AG10803 (cell line): ENCODE measurements around the gene COL16A1.

Source experiments
- DNase-seq: peaks from one replicate; pipeline ENCODE4 v3.0.0; 2010; ENCODE audit warnings: low read depth
- H3K4me3 ChIP-seq: 2 replicates; pipeline ENCODE4 v1.5.1; 2011; ENCODE audit warnings: mild to moderate bottlenecking, low read length, control low read depth
- CTCF ChIP-seq: conservative IDR thresholded peaks from 2 replicates; pipeline ENCODE4 v1.5.1; 2011; ENCODE audit warnings: mild to moderate bottlenecking, low read length, control low read depth, inconsistent platforms

COL16A1 gene

DNA sequence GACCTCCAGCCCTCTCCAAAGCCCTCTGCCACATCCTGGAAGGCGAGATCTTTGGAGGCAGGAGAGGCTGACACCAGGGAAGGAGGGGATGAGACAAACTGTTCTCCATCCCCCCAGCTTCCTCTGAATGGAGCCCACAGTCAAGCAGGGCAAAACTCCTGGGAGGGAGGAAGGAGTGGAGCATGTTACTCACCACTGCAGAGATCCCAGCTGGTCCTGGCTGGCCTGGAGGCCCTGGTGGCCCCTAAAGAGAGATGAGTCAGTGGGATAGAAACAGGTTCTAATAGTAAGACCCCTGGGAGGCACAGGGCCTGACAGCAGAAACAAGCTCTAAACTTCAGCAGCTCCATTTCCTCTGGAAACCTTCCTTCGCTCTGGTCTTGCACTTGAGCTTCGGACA is 45.1 kb downstream of the COL16A1 start:
- no peak overlapping the region for H3K4me3 ChIP-seq
- no peak for DNase-seq
- no peak for TF ChIP-seq CTCF

DNA sequence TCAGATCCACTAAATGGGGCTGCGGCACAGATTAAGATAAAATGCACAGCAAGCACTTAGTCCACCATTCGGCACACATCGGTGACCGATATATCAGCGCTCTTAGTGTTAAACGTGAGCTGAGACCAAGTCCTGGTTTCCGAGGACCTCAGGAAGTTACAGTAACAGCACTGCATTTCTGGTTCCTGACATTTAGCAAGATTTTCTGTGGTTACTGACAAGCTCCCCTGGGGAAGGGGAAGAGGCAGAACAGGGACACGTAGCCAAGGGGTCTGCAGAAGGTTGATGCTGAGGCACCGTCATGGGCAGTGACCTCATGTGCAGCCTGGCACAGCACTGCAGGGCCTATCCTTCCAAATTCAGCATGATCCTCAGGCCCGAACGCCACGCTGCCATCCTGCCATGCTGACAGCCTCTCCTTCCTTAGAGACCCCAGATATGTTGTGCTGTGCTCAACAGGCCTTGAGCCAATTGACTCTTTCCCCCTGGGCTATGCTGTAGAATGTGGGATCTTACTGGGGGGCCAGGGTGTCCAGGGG is 45.8 kb downstream of the COL16A1 start:
- no peak for DNase-seq
- H3K4me3 ChIP-seq, result no peak overlapping the region
- TF ChIP-seq CTCF, result no peak

DNA sequence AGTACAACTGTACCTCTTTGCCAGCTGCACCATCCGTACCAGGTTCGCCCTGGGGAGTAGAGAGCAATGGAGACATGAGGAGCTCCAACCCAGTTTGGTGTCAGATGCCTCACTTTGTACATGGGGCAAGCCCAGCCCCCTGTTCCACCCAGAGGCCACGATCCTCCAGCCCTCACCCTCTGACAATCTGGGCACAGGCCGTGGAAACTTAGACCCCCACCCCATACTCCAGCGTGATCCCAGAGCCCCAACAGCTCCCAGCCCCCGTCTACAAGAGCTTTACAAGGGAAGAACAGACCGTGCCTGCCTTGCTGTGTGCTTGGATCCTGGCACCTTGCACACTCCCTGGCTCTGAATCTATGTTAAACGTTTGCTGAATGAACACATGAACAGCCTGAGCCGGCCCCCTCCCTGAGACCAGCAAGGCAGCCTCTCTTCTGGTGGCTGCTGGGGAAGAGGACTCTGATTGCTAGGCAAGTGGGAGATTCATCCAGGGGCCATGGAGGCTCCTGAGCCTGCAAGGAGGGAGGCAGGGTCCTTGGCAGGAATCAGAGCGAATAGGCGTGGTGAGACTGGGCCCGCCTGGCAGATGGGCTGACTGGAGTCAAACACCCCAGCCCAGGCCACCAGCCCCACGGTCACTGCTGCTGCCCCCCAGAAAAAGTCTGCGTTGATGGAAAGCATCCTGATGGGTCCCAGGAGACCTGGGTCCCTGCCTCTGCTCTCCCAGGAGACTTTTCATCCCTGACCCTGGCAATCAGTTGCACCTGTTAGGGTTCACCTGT is 46.6 kb downstream of the COL16A1 start:
- DNase-seq, result no peak
- no peak for TF ChIP-seq CTCF
- no peak overlapping the region for H3K4me3 ChIP-seq

DNA sequence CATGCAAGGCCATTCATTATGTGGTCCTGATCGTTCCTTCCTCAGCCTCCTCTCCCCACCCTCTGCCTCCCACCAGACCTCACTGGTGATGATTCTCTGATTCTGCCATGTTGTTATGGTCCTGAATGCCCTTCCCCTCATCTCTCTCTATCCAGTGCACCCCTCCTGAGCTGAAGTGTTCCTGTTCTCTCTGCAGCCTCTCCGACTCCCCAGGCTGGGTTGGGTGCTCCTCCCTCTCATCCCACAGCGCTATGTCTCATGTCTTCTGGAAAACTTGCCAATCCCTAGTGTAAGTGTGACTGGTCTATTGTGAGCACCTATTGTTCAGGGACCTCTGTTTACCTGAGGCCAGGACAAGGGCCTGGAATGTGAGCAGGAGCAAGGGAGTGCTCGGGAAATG is 48.1 kb downstream of the COL16A1 start:
- no peak for DNase-seq
- H3K4me3 ChIP-seq, result no peak overlapping the region
- no peak for TF ChIP-seq CTCF

DNA sequence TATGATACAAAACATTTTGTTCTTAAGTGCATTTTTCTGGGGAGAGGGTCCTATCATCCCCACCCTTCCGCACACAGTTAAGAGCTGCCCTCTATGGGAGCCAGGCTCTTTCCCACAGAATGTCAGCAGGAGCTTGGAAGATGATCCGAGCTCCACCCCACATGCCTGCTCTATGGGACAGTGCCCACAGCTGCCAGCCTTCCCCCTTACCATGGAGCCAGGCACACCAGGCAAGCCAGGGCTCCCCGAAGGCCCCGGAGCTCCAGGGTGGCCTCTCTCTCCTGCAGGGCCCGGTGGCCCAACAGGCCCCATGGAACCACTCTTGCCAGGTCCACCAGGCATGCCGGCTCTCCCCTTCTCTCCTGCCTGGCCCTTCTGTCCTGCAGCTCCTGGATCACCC is 48.7 kb downstream of the COL16A1 start:
- H3K4me3 ChIP-seq, result no peak overlapping the region
- TF ChIP-seq CTCF, result no peak
- no peak for DNase-seq

DNA sequence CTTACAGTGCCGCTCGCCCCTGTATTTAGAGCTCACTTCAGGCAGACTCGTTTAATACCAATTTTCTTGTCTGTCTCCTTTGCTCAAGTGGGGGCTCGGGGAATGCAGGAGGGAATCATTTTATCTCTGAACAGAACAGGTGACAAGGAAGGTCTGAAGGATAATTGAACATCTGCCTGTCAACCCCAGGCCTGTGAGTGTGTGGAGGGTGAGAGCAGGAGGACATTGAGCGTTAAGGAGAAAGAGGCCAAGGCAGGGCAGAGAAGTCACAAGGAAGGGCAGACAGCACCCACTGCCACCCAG is 49.4 kb downstream of the COL16A1 start:
- no peak for DNase-seq
- no peak overlapping the region for H3K4me3 ChIP-seq
- TF ChIP-seq CTCF, result no peak

- TF ChIP-seq CTCF, result no peak
- DNase-seq, result no peak
- H3K4me3 ChIP-seq, result no peak overlapping the region
Measured at GRCh38 chr1:31653717-31654473, 49.9 kb downstream of the COL16A1 start.
